PC-3 (cell line): ENCODE data around the gene GAP43. TPM values are rescaled to one million over a fixed set of nuclear protein-coding genes. Genes with fewer than 3 reads are reported as not detected.

Experiments used
- ATAC-seq: fragments of 200-7000 bp; cut with Tn5 transposase; 2 replicates; pipeline ENCODE4 v1.9.1; 2020; ENCODE audit warnings: mild to moderate bottlenecking, moderate library complexity
- BruUV-seq: library from RNA; stranded (reverse); fragments of 400-500 nt; replicated peaks from 2 replicates; lab custom pipeline; 2021; lab: Mats Ljungman, UMichigan
- CTCF ChIA-PET: fragments of 300-600 bp; sonication (Branson Sonifier 250); formaldehyde crosslinking; loops from one replicate; lab custom pipeline; 2022; ENCODE audit warnings: antibody characterized with exemption; lab: Charles Lee
- POLR2A ChIA-PET: fragments of 300-600 bp; sonication (Branson Sonifier 250); formaldehyde crosslinking; loops from one replicate; lab custom pipeline; 2022; ENCODE audit warnings: antibody characterized with exemption; ENCODE audit not compliant: unreplicated experiment; lab: Charles Lee
- DNase-seq: peaks from one replicate; pipeline ENCODE4 v3.0.0-alpha.2; 2015
- H2AFZ ChIP-seq: fragments of 300-600 bp; sonication (generic); 2 replicates; pipeline ENCODE4 v1.6.0; 2016; ENCODE audit warnings: antibody characterized with exemption, low read length
- H3F3A ChIP-seq: fragments of 300-600 bp; sonication (generic); one replicate; pipeline ENCODE4 v1.6.0; 2017; ENCODE audit warnings: antibody characterized with exemption, low read length, control low read depth, mild to moderate bottlenecking; ENCODE audit not compliant: unreplicated experiment
- H3K27ac ChIP-seq: fragments of 300-600 bp; sonication (generic); 2 replicates; pipeline ENCODE4 v1.5.1; 2016; ENCODE audit warnings: mild to moderate bottlenecking, low read length
- H3K27me3 ChIP-seq: fragments of 300-600 bp; sonication (generic); 2 replicates; pipeline ENCODE4 v1.6.1; 2016; ENCODE audit warnings: low read length, mixed read lengths
- H3K36me3 ChIP-seq: fragments of 300-600 bp; sonication (generic); 2 replicates; pipeline ENCODE4 v1.6.1; 2016; ENCODE audit warnings: low read depth, mixed run types, low read length, mixed read lengths
- H3K4me1 ChIP-seq: fragments of 300-600 bp; sonication (generic); 2 replicates; pipeline ENCODE4 v1.5.1; 2016; ENCODE audit warnings: low read length; ENCODE audit not compliant: insufficient read depth
- H3K4me2 ChIP-seq: fragments of 300-600 bp; sonication (generic); 2 replicates; pipeline ENCODE4 v1.6.0; 2016; ENCODE audit warnings: low read length
- H3K4me3 ChIP-seq: fragments of 300-600 bp; sonication (generic); 2 replicates; pipeline ENCODE4 v1.5.1; 2016; ENCODE audit warnings: mild to moderate bottlenecking, low read length, mixed read lengths
- H3K79me2 ChIP-seq: fragments of 300-600 bp; sonication (generic); 2 replicates; pipeline ENCODE4 v1.6.1; 2017; ENCODE audit warnings: low read length, mixed read lengths
- H3K9ac ChIP-seq: fragments of 300-600 bp; sonication (generic); 2 replicates; pipeline ENCODE4 v1.6.0; 2016; ENCODE audit warnings: mild to moderate bottlenecking, low read length
- H3K9me2 ChIP-seq: fragments of 300-600 bp; sonication (generic); replicated peaks from 2 replicates; pipeline ENCODE4 v1.6.1; 2016; ENCODE audit warnings: mixed run types, low read length, mixed read lengths
- H3K9me3 ChIP-seq: fragments of 300-600 bp; sonication (generic); 2 replicates; pipeline ENCODE4 v1.6.1; 2016; ENCODE audit warnings: low read length, mixed read lengths
- H4K20me1 ChIP-seq: fragments of 300-600 bp; sonication (generic); 2 replicates; pipeline ENCODE4 v1.6.1; 2016; ENCODE audit warnings: low read length, mixed read lengths
- CTCF ChIP-seq: fragments of 300-600 bp; sonication (generic); conservative IDR thresholded peaks from 2 replicates; pipeline ENCODE4 v1.5.1; 2017; ENCODE audit warnings: antibody characterized with exemption, low read depth, mild to moderate bottlenecking, low read length
- EZH2 ChIP-seq: fragments of 300-600 bp; sonication (generic); IDR thresholded peaks from one replicate; pipeline ENCODE4 v1.6.1; 2017; ENCODE audit warnings: antibody characterized with exemption, mild to moderate bottlenecking, low read length; ENCODE audit not compliant: unreplicated experiment
- EZH2phosphoT487 ChIP-seq: fragments of 300-600 bp; sonication (generic); IDR thresholded peaks from 2 replicates; pipeline ENCODE4 v1.6.1; 2018; ENCODE audit warnings: mild to moderate bottlenecking, antibody characterized with exemption, low read length, borderline replicate concordance
- intact Hi-C: fragments of 100-400 bp; cut with micrococcal nuclease; formaldehyde crosslinking; loops from 2 replicates; pipeline ENCODE4 v1.9.0; 2023
- total RNA-seq: library from RNA; depleted of rRNA; stranded (reverse); fragments of >200 nt; gene quantifications from 2 replicates; pipeline ENCODE4 v1.2.3, GENCODE V29; 2014

The GAP43 gene
- total RNA-seq, 1 experiment from 2014 or later = not detected

- ATAC-seq = no peak
- intact Hi-C loops = no loop called here
- POLR2A ChIA-PET = no interaction called here
- Histone ChIP-seq H3K27me3 (peaks cover 32% of the 10 kb centered on the region), H3K79me2 (no peaks in the 10 kb centered on the region), H3K4me3 (no peak overlapping the region), H3K9ac (no peak overlapping the region), H3F3A (no peaks in the 10 kb centered on the region), H3K36me3 (no peaks in the 10 kb centered on the region), H3K27ac (no peak overlapping the region), H3K4me2 (no peak overlapping the region), H3K4me1 (no peaks in the 10 kb centered on the region), H3K9me2 (no peaks in the 10 kb centered on the region), H3K9me3 (no peaks in the 10 kb centered on the region), H2AFZ (no peak overlapping the region), H4K20me1 (no peaks in the 10 kb centered on the region)
- CTCF ChIA-PET = no interaction called here
- DNase-seq = no peak
- BruUV-seq = no TSS peak
- TF ChIP-seq EZH2 (no peak), EZH2phosphoT487 (no peak), CTCF (no peak)
These were observed 6.8 kb upstream of the GAP43 start for GRCh38 chr3:115616461-115616860.

GRCh38 chr3:115617591-115617990 is 5.7 kb upstream of the GAP43 start:
- no peak overlapping the region for H3K4me3 ChIP-seq
- no peaks in the 10 kb centered on the region for H3K9me2 ChIP-seq
- H3F3A ChIP-seq = no peaks in the 10 kb centered on the region
- H2AFZ ChIP-seq = no peak overlapping the region
- DNase-seq (no peak), ATAC-seq (no peak)
- H3K27me3 ChIP-seq = peaks cover 40% of the 10 kb centered on the region
- no peaks in the 10 kb centered on the region for H3K36me3 ChIP-seq
- intact Hi-C loops = no loop called here
- no peak overlapping the region for H3K9ac ChIP-seq
- POLR2A ChIA-PET = no interaction called here
- no peak overlapping the region for H3K27ac ChIP-seq
- no peak overlapping the region for H3K4me2 ChIP-seq
- H3K79me2 ChIP-seq = no peaks in the 10 kb centered on the region
- no peaks in the 10 kb centered on the region for H4K20me1 ChIP-seq
- no peaks in the 10 kb centered on the region for H3K9me3 ChIP-seq
- CTCF ChIA-PET = no interaction called here
- BruUV-seq = no TSS peak
- TF ChIP-seq CTCF = no peak
- TF ChIP-seq EZH2phosphoT487 = no peak
- TF ChIP-seq EZH2 = no peak
- no peaks in the 10 kb centered on the region for H3K4me1 ChIP-seq

GRCh38 chr3:115624029-115624741 is 875 bp downstream of the GAP43 start:
- Histone ChIP-seq H3K27me3 (peaks cover 40% of the 10 kb centered on the region), H3K4me2 (no peak overlapping the region)
- POLR2A ChIA-PET = no interaction called here

More at GRCh38 chr3:115624029-115624741, 875 bp downstream of the GAP43 start:
- no peaks in the 10 kb centered on the region for H3F3A ChIP-seq
- no peak for DNase-seq
- no peak overlapping the region for H3K9ac ChIP-seq
- H3K9me3 ChIP-seq = no peaks in the 10 kb centered on the region
- no peak for ATAC-seq
- H3K27ac ChIP-seq = no peak overlapping the region
- H3K79me2 ChIP-seq = no peaks in the 10 kb centered on the region
- no peaks in the 10 kb centered on the region for H3K9me2 ChIP-seq
- no peaks in the 10 kb centered on the region for H4K20me1 ChIP-seq
- H2AFZ ChIP-seq = no peak overlapping the region
- H3K4me3 ChIP-seq = no peak overlapping the region
- H3K36me3 ChIP-seq = no peaks in the 10 kb centered on the region
- BruUV-seq = no TSS peak
- no peaks in the 10 kb centered on the region for H3K4me1 ChIP-seq
- intact Hi-C loops = no loop called here
- TF ChIP-seq EZH2phosphoT487 = no peak
- no peak for TF ChIP-seq EZH2
- no peak for TF ChIP-seq CTCF
- CTCF ChIA-PET = no interaction called here
